ENCODE results near the gene COL28A1. TPM values are rescaled to one million over a fixed set of nuclear protein-coding genes. Genes with fewer than 3 reads are reported as not detected.
A peak's percentile ranks its signal among the peaks of the same experiment; 100 is the strongest.

COL28A1 gene
- total RNA-seq, 2 experiments from 2014 or later = not detected

DNA sequence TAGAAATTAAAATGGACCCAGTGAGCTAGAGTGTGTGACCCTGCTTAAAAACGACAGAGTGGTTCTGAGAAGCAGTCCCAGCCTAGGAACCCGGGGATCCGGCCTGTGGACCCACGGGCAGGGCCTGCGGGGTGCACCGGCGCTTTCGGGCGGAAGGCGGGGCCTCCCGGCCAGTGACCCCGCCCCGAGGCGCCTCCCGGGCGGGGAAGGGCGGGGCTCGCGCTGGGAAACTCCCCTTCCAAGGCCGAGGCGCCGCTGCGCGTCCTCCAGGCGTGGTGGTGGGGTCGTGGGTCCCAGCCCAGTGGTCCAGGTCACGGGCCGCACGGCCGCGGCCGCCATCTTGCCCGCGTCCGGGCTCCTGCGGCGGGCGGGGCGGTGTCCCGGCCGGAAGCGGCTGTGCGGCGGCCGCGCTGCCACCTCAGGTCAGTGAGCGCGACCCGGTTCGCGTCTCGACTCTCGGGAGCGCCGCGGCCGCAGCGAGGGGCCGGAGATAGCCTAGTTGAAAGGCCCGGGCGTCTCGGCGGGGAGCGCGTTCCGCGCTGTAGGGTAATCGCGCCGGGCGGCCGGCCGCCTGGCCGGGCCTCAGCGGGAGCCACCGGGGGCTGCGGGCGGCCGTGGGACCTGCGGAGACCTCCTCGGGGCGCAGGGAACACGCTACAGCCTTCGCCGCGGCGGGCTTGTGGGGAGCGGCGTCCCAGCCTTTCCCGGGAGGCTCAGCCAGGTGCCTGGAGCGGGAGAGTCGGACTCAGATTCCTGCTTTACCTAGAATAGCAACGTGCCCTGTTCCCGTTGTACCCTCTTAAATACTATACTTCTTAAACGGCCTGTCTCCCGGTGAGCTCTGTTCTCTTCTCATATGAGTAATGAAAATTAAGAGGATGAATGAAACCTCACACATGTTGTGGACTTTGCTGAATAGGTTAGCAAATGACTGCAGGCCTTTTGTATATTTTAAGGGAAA lies 31.3 kb upstream of the COL28A1 start, which contains the start of gene MIOS:
MIOS (plus strand) TSS at position 234 of the 961 bp plus-strand sequence. CDS start 5,592 bp downstream, outside the sequence.
- Mint-ChIP-seq H3K27ac (peak within 1 kb of the TSS; percentile 96), H3K4me1 (ENCODE audit: low read depth) (peaks cover 22% of the 10 kb centered on the region), H3K4me3 (peak within 1 kb of the TSS; percentile 87), H3K27me3 (no peaks in the 10 kb centered on the region), H3K9me3 (no peaks in the 10 kb centered on the region), H3K36me3 (ENCODE audit: low read depth) (peaks cover 31% of the 10 kb centered on the region)
- ATAC-seq (peak; percentile 88), DNase-seq (peak; percentile 80)
- intact Hi-C loops (cut with micrococcal nuclease) = loop anchor here (5.0 kb wide), 2 partner anchors 75 to 385 kb away; partner anchors contain the start of genes C1GALT1 and UMAD1
- ChIA-PET POLR2A (interaction anchor here (0.6 to 1.4 kb wide), 2 partner anchors 74 to 297 kb away, joined by 3 to 4 read pairs; partner anchors contain the start of gene UMAD1), CTCF (no interaction called here)
- TF ChIP-seq, protein P1, sequence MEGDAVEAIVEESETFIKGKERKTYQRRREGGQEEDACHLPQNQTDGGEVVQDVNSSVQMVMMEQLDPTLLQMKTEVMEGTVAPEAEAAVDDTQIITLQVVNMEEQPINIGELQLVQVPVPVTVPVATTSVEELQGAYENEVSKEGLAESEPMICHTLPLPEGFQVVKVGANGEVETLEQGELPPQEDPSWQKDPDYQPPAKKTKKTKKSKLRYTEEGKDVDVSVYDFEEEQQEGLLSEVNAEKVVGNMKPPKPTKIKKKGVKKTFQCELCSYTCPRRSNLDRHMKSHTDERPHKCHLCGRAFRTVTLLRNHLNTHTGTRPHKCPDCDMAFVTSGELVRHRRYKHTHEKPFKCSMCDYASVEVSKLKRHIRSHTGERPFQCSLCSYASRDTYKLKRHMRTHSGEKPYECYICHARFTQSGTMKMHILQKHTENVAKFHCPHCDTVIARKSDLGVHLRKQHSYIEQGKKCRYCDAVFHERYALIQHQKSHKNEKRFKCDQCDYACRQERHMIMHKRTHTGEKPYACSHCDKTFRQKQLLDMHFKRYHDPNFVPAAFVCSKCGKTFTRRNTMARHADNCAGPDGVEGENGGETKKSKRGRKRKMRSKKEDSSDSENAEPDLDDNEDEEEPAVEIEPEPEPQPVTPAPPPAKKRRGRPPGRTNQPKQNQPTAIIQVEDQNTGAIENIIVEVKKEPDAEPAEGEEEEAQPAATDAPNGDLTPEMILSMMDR (IDR thresholded peaks at IDR 0.05) = no peak

DNA sequence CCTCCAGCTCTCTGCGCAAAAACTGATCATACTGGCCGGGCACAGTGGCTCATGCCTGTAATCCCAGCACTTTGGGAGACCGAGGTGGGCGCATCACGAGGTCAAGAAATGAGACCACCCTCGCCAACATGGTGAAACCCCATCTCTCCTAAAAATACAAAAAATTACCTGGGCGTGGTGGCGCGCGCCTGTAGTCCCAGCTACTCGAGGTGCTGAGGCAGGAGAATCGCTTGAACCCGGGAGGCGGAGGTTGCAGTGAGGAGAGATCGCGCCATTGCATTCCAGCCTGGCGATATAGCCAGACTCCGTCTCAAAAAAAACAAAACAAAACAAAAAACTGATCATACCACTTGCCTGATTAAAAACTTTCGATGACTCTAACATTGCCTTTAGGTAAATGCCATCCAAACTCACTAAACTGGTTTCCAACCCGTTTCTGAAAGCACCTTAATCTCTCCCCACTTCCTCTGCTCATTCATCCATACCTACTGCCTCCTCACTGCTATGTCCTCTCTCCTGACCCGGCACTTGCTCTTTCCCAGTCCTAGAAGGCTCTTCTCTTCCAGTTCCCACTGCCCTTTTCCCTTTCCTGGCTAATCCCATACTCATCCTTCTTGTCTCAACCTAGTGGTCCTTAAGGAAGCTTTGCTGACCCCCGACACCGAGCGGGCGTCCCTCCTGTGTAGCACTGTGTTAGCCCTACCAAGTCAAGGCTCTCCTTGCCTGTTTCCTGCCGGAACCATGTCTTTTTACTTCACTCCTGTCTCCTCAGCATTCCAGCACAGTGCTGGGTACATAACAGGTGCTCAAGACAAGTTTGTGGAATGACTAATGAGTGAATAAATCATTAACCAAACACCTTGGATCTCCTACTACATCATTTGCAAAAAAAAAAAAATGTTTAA lies 30.3 kb upstream of the COL28A1 start:
- Mint-ChIP-seq H3K27me3 (no peaks in the 10 kb centered on the region), H3K4me1 (ENCODE audit: low read depth) (peaks cover 22% of the 10 kb centered on the region), H3K9me3 (no peaks in the 10 kb centered on the region), H3K27ac (no peak overlapping the region), H3K36me3 (ENCODE audit: low read depth) (peaks cover 31% of the 10 kb centered on the region), H3K4me3 (no peak overlapping the region)
- POLR2A ChIA-PET = interaction anchor here (0.6 to 0.9 kb wide), 2 partner anchors 25 to 296 kb away, joined by 3 read pairs; no protein-coding TSS in a partner anchor
- peak; percentile 0 for ATAC-seq
- CTCF ChIA-PET = no interaction called here
- peak; percentile 9 for DNase-seq
- intact Hi-C loops (cut with micrococcal nuclease) = loop anchor here (5.0 kb wide), 2 partner anchors 76 to 384 kb away; partner anchors contain the start of genes C1GALT1 and UMAD1
- TF ChIP-seq, protein P1 (IDR thresholded peaks at IDR 0.05) = no peak

DNA sequence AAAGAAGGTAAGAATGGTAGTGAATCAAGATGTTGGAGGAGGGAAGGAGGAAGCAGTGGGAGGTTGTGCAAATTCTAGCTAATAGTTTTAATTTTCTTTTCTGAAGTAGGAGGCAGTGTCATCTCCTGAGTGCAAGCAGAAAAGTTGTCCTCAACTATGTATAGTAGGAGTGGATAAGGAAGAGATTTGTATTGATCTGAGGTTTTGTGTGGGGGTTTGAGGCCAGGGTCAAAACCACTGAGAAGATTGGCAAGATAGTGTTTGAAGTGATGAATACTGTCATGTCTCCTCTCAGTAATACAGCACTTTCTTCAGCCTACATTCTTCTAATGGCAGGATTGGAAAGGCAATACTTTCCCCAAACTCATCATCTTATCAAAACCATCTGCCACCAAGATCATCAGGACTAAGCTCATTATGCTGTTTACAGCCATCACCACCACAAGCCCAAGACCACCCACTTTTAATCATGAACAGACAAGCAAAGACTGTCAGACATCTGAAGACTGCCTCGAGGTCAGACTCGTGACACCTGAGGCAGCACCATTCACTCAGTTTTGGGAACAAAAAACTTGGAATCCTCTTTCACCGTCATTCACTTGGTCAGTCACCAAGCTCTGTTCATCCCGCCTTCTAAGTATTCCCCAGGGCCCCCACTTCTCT lies 29.5 kb upstream of the COL28A1 start:
- no peaks in the 10 kb centered on the region for H3K27me3 Mint-ChIP-seq
- no peak overlapping the region for H3K27ac Mint-ChIP-seq
- H3K4me1 Mint-ChIP-seq (ENCODE audit: low read depth) = peaks cover 16% of the 10 kb centered on the region
- intact Hi-C loops (cut with micrococcal nuclease) = loop anchor here (5.0 kb wide), 2 partner anchors 77 to 383 kb away; partner anchors contain the start of genes C1GALT1 and UMAD1
- DNase-seq (peak; percentile 51), ATAC-seq (no peak)
- ChIA-PET POLR2A (interaction anchor here (0.8 to 1.3 kb wide), 3 partner anchors 14 to 25 kb away, joined by 3 read pairs; no protein-coding TSS in a partner anchor), CTCF (interaction anchor here (1.6 kb wide), 1 partner anchor 462 kb away, joined by 4 read pairs; no protein-coding TSS in a partner anchor)
- no peaks in the 10 kb centered on the region for H3K9me3 Mint-ChIP-seq
- H3K36me3 Mint-ChIP-seq (ENCODE audit: low read depth) = peaks cover 23% of the 10 kb centered on the region
- H3K4me3 Mint-ChIP-seq = no peak overlapping the region
- TF ChIP-seq, protein P1 (IDR thresholded peaks at IDR 0.05) = no peak

DNA sequence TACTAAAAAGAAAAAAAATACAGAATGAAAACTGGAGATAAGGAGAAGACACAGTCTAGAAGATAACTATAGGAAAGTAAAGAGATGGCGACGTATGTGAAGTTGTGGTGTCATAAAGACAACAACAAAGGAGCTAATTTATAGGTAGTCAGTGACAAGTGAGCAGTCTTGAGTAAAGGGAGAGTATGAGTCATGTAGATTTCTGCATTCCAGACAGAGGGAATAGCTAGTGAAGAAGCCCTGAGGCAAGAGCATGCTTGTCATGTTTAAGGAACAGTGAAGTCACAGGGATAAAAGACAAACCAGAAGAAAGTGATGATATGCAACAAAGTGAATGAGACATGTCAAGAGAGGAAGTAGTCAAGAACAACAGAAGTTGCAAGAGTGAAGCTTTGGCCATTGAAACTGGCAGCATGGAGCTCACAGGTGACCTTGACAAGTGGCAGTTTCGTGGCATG lies 28.7 kb upstream of the COL28A1 start:
- H3K9me3 Mint-ChIP-seq = no peaks in the 10 kb centered on the region
- CTCF ChIA-PET = interaction anchor here (0.9 to 1.6 kb wide), 2 partner anchors 335 to 461 kb away, joined by 3 to 4 read pairs; no protein-coding TSS in a partner anchor
- POLR2A ChIA-PET = interaction anchor here (0.8 to 1.3 kb wide), 2 partner anchors 13 to 21 kb away, joined by 3 read pairs; no protein-coding TSS in a partner anchor
- peaks cover 15% of the 10 kb centered on the region for H3K36me3 Mint-ChIP-seq (ENCODE audit: low read depth)
- ATAC-seq (no peak), DNase-seq (no peak)
- no peak overlapping the region for H3K4me3 Mint-ChIP-seq
- no peak overlapping the region for H3K27ac Mint-ChIP-seq
- intact Hi-C loops (cut with micrococcal nuclease) = no loop called here
- peaks cover 8% of the 10 kb centered on the region for H3K4me1 Mint-ChIP-seq (ENCODE audit: low read depth)
- TF ChIP-seq, protein P1 (IDR thresholded peaks at IDR 0.05) = no peak
- no peaks in the 10 kb centered on the region for H3K27me3 Mint-ChIP-seq

Data from activated CD8-positive, alpha-beta T cell treated with anti-CD3 and anti-CD28 coated beads for 36 hours (primary cell).